Measurements from ENCODE around the gene SNTA1.

- no peak for TF ChIP-seq CTCF (IDR thresholded peaks at IDR 0.05 in 2 of 3, conservative IDR thresholded peaks at IDR 0.05 in 1 of 3; ENCODE audit: borderline replicate concordance in 1 of 3, insufficient read depth in 1 of 3, low read depth in 2 of 3, low read length in 2 of 3)
- no peak for TF ChIP-seq EZH2 (IDR thresholded peaks at IDR 0.05)
- TF ChIP-seq, protein P1, sequence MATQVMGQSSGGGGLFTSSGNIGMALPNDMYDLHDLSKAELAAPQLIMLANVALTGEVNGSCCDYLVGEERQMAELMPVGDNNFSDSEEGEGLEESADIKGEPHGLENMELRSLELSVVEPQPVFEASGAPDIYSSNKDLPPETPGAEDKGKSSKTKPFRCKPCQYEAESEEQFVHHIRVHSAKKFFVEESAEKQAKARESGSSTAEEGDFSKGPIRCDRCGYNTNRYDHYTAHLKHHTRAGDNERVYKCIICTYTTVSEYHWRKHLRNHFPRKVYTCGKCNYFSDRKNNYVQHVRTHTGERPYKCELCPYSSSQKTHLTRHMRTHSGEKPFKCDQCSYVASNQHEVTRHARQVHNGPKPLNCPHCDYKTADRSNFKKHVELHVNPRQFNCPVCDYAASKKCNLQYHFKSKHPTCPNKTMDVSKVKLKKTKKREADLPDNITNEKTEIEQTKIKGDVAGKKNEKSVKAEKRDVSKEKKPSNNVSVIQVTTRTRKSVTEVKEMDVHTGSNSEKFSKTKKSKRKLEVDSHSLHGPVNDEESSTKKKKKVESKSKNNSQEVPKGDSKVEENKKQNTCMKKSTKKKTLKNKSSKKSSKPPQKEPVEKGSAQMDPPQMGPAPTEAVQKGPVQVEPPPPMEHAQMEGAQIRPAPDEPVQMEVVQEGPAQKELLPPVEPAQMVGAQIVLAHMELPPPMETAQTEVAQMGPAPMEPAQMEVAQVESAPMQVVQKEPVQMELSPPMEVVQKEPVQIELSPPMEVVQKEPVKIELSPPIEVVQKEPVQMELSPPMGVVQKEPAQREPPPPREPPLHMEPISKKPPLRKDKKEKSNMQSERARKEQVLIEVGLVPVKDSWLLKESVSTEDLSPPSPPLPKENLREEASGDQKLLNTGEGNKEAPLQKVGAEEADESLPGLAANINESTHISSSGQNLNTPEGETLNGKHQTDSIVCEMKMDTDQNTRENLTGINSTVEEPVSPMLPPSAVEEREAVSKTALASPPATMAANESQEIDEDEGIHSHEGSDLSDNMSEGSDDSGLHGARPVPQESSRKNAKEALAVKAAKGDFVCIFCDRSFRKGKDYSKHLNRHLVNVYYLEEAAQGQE (IDR thresholded peaks at IDR 0.05; ENCODE audit: low read depth): no peak
- TF ChIP-seq, protein P2, sequence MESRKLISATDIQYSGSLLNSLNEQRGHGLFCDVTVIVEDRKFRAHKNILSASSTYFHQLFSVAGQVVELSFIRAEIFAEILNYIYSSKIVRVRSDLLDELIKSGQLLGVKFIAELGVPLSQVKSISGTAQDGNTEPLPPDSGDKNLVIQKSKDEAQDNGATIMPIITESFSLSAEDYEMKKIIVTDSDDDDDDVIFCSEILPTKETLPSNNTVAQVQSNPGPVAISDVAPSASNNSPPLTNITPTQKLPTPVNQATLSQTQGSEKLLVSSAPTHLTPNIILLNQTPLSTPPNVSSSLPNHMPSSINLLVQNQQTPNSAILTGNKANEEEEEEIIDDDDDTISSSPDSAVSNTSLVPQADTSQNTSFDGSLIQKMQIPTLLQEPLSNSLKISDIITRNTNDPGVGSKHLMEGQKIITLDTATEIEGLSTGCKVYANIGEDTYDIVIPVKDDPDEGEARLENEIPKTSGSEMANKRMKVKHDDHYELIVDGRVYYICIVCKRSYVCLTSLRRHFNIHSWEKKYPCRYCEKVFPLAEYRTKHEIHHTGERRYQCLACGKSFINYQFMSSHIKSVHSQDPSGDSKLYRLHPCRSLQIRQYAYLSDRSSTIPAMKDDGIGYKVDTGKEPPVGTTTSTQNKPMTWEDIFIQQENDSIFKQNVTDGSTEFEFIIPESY (IDR thresholded peaks at IDR 0.05; ENCODE audit: extremely low read depth, insufficient replicate concordance, low read length): no peak
- no peak for TF ChIP-seq POLR2A (IDR thresholded peaks at IDR 0.05; ENCODE audit: borderline replicate concordance, extremely low read depth, insufficient read depth, insufficient read length)
- TF ChIP-seq MAX (IDR thresholded peaks at IDR 0.05): no peak
- TF ChIP-seq RAD21 (IDR thresholded peaks at IDR 0.05; ENCODE audit: low read depth): no peak
- no peak for TF ChIP-seq POLR2AphosphoS5 (IDR thresholded peaks at IDR 0.05; ENCODE audit: low read depth, low read length)
- no peak for TF ChIP-seq SP1 (IDR thresholded peaks at IDR 0.05; ENCODE audit: low read depth)
- TF ChIP-seq, protein P3, sequence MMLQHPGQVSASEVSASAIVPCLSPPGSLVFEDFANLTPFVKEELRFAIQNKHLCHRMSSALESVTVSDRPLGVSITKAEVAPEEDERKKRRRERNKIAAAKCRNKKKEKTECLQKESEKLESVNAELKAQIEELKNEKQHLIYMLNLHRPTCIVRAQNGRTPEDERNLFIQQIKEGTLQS (IDR thresholded peaks at IDR 0.05): no peak
- no peak for TF ChIP-seq ZNF274 (IDR thresholded peaks at IDR 0.05; ENCODE audit: low read depth, low read length)
Observed at GRCh38 chr20:33362898-33363297, 80.7 kb downstream of the SNTA1 start.

Data from HCT116 (cell line).